ENCODE measurements around the gene SLFN12L. TPM values are rescaled to one million over a fixed set of nuclear protein-coding genes. Genes with fewer than 3 reads are reported as not detected.
"Not testable (repeated sequence)": the region's sequence is repeated elsewhere in the genome, so short reads cannot be mapped to it uniquely, and the experiment has no call there.

SLFN12L gene
- total RNA-seq, 1 experiment from 2014 or later = 2.7 TPM

DNA sequence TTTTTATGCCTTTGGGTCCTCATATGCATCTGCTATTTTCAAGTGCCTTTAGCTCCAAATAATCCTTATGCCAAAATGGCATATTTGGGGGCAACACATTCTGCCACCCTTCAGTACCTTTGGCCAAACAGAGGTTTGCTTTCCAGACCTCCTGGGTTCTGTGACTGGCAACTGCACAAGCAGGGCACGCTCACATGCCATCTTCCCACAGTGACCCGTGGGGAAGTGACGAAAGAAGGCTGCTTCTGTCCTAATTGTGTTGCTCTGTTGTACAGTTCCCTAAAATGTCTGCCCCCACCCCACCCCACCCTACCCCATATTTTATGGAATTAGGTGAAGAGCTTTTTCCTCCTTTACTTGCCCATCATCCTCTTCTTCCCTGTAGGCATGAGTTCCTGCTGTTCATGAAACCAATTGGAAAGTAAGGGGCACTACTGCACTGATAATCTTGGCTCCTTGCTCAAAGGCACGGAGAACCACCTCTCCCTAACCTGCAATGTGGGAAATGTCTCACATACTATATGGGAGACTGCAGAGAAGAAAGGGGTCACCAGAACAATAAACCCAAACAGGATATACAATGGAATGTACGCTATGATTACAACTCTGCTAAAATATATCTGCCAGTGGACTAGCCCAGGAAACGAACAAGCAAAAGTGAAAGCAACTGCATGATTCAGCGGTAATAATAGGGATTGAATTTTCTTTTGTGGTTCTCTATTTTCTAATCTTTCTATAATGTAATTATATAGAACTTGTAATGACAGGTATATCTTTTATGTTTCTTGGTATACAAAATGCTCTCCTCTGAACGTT, 3.3 kb upstream of the SLFN12L start:
- ChIA-PET CTCF (no interaction called here), POLR2A (ENCODE audit: low non-redundant PET) (no interaction called here)
- H3K27me3 ChIP-seq (replicated peaks; ENCODE audit: insufficient read depth, low read depth, low read length, poor library complexity) = no peaks in the 10 kb centered on the region
- H3K4me1 ChIP-seq (ENCODE audit: insufficient read depth, low read length, poor library complexity, severe bottlenecking) = peaks cover 9% of the 10 kb centered on the region
- DNase-seq (ENCODE audit: low spot score) = peak; percentile 17
- intact Hi-C loops (cut with micrococcal nuclease; ENCODE audit: unreplicated experiment) = loop anchor here (2.0 to 5.0 kb wide), 2 partner anchors 207 to 228 kb away; no protein-coding TSS in a partner anchor
- no peaks in the 10 kb centered on the region for H3K9me3 ChIP-seq (ENCODE audit: low read depth, low read length, poor library complexity, severe bottlenecking)
- H3K27ac ChIP-seq (ENCODE audit: low read depth, low read length, poor library complexity, severe bottlenecking) = peak overlapping the region; percentile 50
- no TSS peak for BruUV-seq (replicated peaks)
- H3K36me3 ChIP-seq (ENCODE audit: insufficient read depth, low read length, poor library complexity, severe bottlenecking) = no peaks in the 10 kb centered on the region
- TF ChIP-seq EZH2 (IDR thresholded peaks at IDR 0.05; ENCODE audit: borderline replicate concordance, low read depth, low read length, poor library complexity, severe bottlenecking) = no peak
- TF ChIP-seq, protein P1, sequence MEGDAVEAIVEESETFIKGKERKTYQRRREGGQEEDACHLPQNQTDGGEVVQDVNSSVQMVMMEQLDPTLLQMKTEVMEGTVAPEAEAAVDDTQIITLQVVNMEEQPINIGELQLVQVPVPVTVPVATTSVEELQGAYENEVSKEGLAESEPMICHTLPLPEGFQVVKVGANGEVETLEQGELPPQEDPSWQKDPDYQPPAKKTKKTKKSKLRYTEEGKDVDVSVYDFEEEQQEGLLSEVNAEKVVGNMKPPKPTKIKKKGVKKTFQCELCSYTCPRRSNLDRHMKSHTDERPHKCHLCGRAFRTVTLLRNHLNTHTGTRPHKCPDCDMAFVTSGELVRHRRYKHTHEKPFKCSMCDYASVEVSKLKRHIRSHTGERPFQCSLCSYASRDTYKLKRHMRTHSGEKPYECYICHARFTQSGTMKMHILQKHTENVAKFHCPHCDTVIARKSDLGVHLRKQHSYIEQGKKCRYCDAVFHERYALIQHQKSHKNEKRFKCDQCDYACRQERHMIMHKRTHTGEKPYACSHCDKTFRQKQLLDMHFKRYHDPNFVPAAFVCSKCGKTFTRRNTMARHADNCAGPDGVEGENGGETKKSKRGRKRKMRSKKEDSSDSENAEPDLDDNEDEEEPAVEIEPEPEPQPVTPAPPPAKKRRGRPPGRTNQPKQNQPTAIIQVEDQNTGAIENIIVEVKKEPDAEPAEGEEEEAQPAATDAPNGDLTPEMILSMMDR (conservative IDR thresholded peaks at IDR 0.05; ENCODE audit: low read depth, low read length) = no peak
- H3K4me3 ChIP-seq (ENCODE audit: low read depth, low read length, poor library complexity, severe bottlenecking) = peak overlapping the region; percentile 30

DNA sequence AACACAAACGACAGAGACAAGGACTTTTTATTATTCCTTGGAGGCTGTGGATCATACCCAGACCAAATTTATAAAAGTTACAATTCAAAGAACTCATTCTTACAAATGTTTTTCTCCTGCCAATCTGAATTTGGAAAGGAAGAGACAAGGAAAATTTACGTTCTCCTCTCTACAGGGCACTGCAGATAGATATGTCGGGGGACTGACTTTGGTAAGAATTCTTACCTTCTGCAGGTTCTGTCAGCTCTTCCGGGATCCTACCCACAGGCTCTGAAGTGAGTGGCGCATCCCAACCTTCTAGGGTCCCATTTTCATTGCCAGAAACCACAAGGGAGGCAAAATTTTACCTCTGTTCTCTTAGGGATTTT, 2.2 kb upstream of the SLFN12L start:
- no peak for DNase-seq (ENCODE audit: low spot score)
- no TSS peak for BruUV-seq (replicated peaks)
- ChIA-PET POLR2A (ENCODE audit: low non-redundant PET) (no interaction called here), CTCF (interaction anchor here (0.7 kb wide), 4 partner anchors 17 to 446 kb away, joined by 3 to 5 read pairs (median 4); no protein-coding TSS in a partner anchor)
- Histone ChIP-seq H3K4me3 (ENCODE audit: low read depth, low read length, poor library complexity, severe bottlenecking) (no peak overlapping the region), H3K4me1 (ENCODE audit: insufficient read depth, low read length, poor library complexity, severe bottlenecking) (peaks cover 11% of the 10 kb centered on the region), H3K27ac (ENCODE audit: low read depth, low read length, poor library complexity, severe bottlenecking) (peak overlapping the region; percentile 26), H3K9me3 (ENCODE audit: low read depth, low read length, poor library complexity, severe bottlenecking) (no peaks in the 10 kb centered on the region), H3K27me3 (replicated peaks; ENCODE audit: insufficient read depth, low read depth, low read length, poor library complexity) (no peaks in the 10 kb centered on the region), H3K36me3 (ENCODE audit: insufficient read depth, low read length, poor library complexity, severe bottlenecking) (no peaks in the 10 kb centered on the region)
- intact Hi-C loops (cut with micrococcal nuclease; ENCODE audit: unreplicated experiment) = loop anchor here (2.0 to 5.0 kb wide), 3 partner anchors 208 to 369 kb away; no protein-coding TSS in a partner anchor
- TF ChIP-seq, protein P1 (conservative IDR thresholded peaks at IDR 0.05; ENCODE audit: low read depth, low read length) = no peak
- TF ChIP-seq EZH2 (IDR thresholded peaks at IDR 0.05; ENCODE audit: borderline replicate concordance, low read depth, low read length, poor library complexity, severe bottlenecking) = no peak

DNA sequence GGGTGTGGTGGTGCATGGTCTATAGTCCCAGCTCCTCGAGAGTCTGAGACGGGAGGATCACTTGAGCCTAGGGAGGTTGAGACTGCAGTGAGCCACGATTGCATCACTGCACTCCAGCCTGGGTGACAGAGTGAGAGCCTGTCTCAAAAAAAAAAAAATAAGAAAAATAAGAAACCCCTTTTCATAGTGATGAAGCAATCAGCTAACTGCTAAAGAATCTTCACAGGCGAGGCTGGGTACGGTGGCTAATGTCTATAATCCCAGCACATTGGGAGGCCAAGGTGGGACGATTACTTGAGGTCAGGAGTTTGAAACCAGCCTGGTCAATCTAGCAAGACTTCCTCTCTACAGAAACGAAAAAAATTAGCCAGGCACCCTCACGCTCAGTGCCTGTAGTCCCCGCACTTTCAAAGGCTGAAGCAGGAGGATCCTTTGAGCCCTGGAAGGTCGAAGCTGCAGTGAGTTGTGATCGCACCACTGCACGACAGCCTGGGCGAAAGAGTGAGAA, 760 bp downstream of the SLFN12L start:
- POLR2A ChIA-PET (ENCODE audit: low non-redundant PET) = interaction anchor here (0.6 kb wide), 1 partner anchor 417 kb away, joined by 7 read pairs; no protein-coding TSS in a partner anchor
- intact Hi-C loops (cut with micrococcal nuclease; ENCODE audit: unreplicated experiment) = no loop called here
- BruUV-seq (replicated peaks) = no TSS peak

DNA sequence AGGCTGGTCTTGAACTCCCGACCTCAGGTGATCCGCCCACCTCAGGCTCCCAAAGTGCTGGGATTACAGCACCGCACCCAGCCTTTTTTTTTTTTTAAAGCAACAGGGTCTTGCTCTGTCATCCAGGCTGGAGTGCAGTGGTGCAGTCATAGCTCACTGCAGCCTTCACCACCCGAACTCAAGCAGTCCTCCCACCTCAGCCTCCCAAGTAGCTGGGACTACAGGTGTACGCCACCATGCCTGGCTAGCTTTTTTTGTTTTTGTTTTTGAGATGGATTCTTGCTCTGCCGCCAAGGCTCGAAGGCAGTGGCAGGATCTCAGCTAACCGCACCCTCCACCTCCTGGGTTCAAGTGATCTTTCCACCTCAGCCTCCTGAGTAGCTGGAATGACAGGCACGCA, 2.1 kb downstream of the SLFN12L start:
- POLR2A ChIA-PET (ENCODE audit: low non-redundant PET); DNase-seq (ENCODE audit: low spot score); H3K27me3 ChIP-seq (replicated peaks; ENCODE audit: insufficient read depth, low read depth, low read length, poor library complexity); H3K9me3 ChIP-seq (ENCODE audit: low read depth, low read length, poor library complexity, severe bottlenecking); H3K27ac ChIP-seq (ENCODE audit: low read depth, low read length, poor library complexity, severe bottlenecking); CTCF ChIA-PET; BruUV-seq (replicated peaks); intact Hi-C loops (cut with micrococcal nuclease; ENCODE audit: unreplicated experiment); H3K36me3 ChIP-seq (ENCODE audit: insufficient read depth, low read length, poor library complexity, severe bottlenecking); H3K4me3 ChIP-seq (ENCODE audit: low read depth, low read length, poor library complexity, severe bottlenecking): not testable (repeated sequence)
- H3K4me1 ChIP-seq (ENCODE audit: insufficient read depth, low read length, poor library complexity, severe bottlenecking) = peaks cover 20% of the 10 kb centered on the region

More for the DNA sequence above, 760 bp downstream of the SLFN12L start:
- H3K27me3 ChIP-seq (replicated peaks; ENCODE audit: insufficient read depth, low read depth, low read length, poor library complexity) = no peaks in the 10 kb centered on the region
- H3K4me3 ChIP-seq (ENCODE audit: low read depth, low read length, poor library complexity, severe bottlenecking) = no peak overlapping the region
- TF ChIP-seq, protein P1 (conservative IDR thresholded peaks at IDR 0.05; ENCODE audit: low read depth, low read length) = no peak
- TF ChIP-seq EZH2 (IDR thresholded peaks at IDR 0.05; ENCODE audit: borderline replicate concordance, low read depth, low read length, poor library complexity, severe bottlenecking) = no peak
- no peak for DNase-seq (ENCODE audit: low spot score)
- peak overlapping the region; percentile 77 for H3K27ac ChIP-seq (ENCODE audit: low read depth, low read length, poor library complexity, severe bottlenecking)
- peaks cover 20% of the 10 kb centered on the region for H3K4me1 ChIP-seq (ENCODE audit: insufficient read depth, low read length, poor library complexity, severe bottlenecking)
- CTCF ChIA-PET = no interaction called here
- H3K9me3 ChIP-seq (ENCODE audit: low read depth, low read length, poor library complexity, severe bottlenecking) = no peaks in the 10 kb centered on the region
- H3K36me3 ChIP-seq (ENCODE audit: insufficient read depth, low read length, poor library complexity, severe bottlenecking) = no peaks in the 10 kb centered on the region
